HG03378 (cell line): ENCODE results near the gene DNM3.
"Not testable (repeated sequence)": the region's sequence is repeated elsewhere in the genome, so short reads cannot be mapped to it uniquely, and the experiment has no call there.

Source experiments
- ATAC-seq: cut with Tn5 transposase; IDR thresholded peaks from one replicate; pipeline ENCODE4 v1.9.1; 2021; ENCODE audit warnings: mild to moderate bottlenecking, moderate library complexity; ENCODE audit not compliant: unreplicated experiment

DNM3 gene

GRCh38 chr1:171841050-171841910 is at the start of gene DNM3:
DNM3 (plus strand) TSS chr1:171841498; CDS start chr1:171841657, 159 bp downstream.
- ATAC-seq: peak; percentile 53

DNA sequence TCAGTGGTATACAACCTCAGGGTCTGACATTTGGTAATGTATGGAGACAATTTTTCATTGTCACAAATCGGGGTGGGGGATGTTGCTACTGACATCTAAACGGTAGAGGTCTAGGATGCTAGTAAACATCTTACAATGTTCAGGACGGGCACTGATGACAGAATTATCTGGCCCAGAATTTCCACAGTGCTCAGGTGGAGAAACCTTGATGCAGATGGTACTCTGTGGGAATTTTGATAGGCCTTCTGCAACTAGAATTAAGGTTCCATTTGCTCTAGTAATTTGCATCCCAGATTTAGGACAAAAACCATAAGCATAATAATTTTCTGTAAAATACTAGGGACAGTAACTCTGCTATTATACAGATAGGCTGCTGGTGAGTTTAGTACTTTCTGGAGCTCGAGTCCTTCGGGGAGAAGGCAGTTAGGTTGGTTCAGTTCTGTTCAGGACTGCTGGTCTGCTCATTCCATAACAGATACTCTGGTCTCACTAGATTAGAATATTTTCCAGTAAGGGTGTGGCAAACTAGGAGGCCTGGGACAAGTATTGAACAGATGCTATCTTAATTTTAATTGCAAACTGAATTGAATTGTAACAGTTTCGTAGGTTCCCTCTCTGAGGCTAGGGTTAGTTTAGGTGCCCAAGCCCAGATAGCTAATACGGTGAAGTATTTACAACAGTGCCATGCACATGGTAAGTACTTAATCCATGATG is 48.5 kb upstream of the DNM3 start:
- ATAC-seq: no peak

- no peak for ATAC-seq
Observed at GRCh38 chr1:171793636-171794035, 47.7 kb upstream of the DNM3 start.

- no peak for ATAC-seq
Observed at GRCh38 chr1:171794085-171794484, 47.2 kb upstream of the DNM3 start.

DNA sequence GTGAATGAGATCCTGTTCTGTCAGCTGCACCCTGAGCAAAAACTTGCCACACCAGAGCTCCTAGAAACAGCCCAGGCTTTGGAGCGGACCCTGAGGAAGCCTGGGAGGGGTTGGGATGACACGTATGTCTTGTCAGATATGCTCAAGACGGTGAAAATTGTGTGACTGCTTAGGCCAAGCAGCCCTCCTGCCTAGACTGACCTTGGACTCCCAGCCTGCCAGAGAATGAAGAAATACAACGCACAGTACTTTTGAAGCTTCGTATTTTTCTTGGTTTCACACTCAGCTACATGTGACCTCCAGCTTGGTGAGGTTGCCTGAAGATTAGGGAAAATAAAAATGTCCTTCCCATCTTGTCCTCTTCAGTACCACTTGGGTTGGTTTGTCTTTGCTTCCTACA is 44.7 kb upstream of the DNM3 start:
- no peak for ATAC-seq

DNA sequence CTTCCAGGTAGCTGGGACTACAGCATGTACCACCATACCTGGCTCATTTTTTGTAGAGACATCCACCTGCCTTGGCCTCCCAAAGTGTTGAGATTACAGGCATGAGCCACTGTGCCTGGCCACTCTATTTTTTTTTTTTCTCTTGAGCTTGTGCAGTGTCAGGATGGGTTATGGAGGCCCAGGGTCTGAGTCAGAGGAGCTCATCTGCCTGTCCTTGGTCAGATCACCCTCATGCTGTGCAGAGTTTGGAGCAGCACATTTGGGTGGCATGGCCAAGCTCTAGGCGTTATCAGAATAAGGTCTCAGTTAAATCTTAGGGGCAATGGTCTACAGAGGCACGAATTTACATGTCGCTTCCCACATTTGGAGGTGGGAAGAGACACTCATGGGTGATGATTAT is 43.0 kb upstream of the DNM3 start:
- no peak for ATAC-seq

- no peak for ATAC-seq
Observed at GRCh38 chr1:171798765-171799164, 42.5 kb upstream of the DNM3 start.

GRCh38 chr1:171799166-171799565 is 42.1 kb upstream of the DNM3 start:
- ATAC-seq: no peak

GRCh38 chr1:171799698-171800097 is 41.6 kb upstream of the DNM3 start:
- not testable (repeated sequence) for ATAC-seq

GRCh38 chr1:171800342-171800741 is 41.0 kb upstream of the DNM3 start:
- no peak for ATAC-seq

DNA sequence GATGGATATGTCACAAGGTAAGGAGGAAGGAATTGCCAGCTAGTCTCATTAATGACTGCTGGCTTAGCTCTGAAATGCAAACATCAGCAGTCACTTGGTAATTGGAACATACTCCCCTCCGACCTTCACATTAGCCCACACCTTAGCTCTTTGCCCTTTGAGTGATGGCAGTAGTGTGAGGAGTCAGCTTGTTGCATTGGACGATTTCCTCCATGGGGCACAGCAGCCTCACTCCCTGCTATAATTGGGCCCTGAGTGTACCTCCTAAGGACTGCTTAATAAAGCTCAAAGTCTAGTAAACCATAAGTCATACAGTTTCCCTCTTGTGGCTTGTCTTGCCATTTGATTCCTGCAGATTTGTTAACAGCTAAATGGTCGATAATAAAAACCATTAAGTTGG is 40.4 kb upstream of the DNM3 start:
- ATAC-seq: no peak

- no peak for ATAC-seq
Observed at GRCh38 chr1:171801487-171801891, 39.8 kb upstream of the DNM3 start.

GRCh38 chr1:171802207-171802606 is 39.1 kb upstream of the DNM3 start:
- ATAC-seq: no peak

GRCh38 chr1:171803045-171803444 is 38.3 kb upstream of the DNM3 start:
- no peak for ATAC-seq

GRCh38 chr1:171803461-171804022 is 37.8 kb upstream of the DNM3 start:
- no peak for ATAC-seq

DNA sequence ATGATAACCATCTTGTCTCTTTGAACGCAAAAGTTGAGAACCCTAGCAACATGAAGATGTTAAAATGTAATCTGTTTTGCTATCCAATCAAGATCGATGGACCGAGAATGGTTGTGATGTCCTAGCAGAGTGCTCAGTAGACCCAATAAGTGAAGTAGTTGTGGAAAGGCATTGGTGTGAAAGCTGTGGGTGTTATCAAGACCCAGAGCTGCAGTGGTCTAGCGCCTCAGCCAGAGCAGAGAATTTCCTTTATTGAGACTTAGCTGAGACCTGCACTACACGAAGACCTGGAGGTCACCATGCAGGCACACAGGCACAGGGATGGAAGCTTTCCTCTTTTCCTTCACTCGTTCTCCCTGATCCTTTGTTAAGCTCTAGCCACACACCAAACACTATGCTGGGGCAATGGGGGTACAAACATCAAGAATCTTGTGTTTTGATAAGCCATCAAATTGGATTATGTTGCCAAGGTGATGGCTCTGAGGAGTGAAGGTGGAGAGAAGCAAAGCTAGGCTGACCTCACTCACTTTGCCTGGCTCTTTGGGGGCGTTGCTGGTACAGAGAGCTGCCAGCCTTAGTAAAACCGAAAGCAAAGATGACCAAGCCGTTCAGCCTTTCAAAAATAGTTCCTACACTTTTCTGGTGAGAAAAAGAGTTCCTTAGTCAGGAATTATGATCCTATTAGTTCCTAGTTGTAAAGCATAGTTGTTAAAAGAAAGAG is 35.7 kb upstream of the DNM3 start:
- peak; percentile 81 for ATAC-seq

GRCh38 chr1:171807556-171807955 is 33.7 kb upstream of the DNM3 start:
- ATAC-seq: no peak

DNA sequence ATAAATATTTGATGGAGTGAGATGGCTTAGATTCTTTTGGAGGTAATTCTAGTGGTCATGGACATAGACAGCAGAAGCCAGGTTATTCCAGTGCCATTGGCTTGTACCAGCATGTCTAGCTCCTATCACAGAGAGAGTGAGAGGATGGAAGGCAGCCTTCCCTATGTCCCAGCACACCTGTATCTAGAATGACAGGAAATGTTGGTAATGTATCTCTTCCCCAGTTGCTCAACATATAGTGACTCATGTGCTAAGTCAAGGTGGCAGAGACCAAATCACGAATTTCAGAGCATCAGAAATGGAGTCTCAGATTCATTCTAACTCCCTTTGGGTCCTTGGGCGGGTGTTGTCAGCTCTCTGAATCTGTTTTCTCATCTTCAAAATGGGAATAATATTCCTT is 31.5 kb upstream of the DNM3 start:
- ATAC-seq: no peak

DNA sequence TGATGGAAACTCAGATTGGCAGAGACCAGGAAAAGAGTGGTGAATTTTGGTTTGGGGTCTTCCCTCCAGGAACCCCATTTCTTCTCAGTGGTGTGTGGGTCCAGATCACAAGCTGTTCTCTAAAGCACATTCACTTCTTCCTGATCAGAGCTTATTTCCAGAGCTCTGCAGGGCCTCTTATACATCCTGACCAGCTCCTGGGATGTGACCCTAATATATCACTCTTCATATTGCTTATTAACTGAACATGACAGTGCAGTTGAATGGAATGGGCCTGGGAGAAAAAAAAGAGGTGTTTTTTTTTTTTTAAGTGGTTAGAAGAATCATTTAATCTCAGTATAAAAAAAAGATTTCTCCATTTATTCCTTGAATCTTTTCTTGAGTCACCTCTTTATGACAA is 29.6 kb upstream of the DNM3 start:
- no peak for ATAC-seq

GRCh38 chr1:171814692-171815091 is 26.6 kb upstream of the DNM3 start:
- ATAC-seq: no peak

- no peak for ATAC-seq
Observed at GRCh38 chr1:171816300-171816901, 24.9 kb upstream of the DNM3 start.
